T47D (cell line): ENCODE results near the gene FTCD.
"Not testable (repeated sequence)": the region's sequence is repeated elsewhere in the genome, so short reads cannot be mapped to it uniquely, and the experiment has no call there.

ENCODE experiments used
- DNase-seq, 2 experiments: peaks; one replicate each; pipeline versions ENCODE4 v3.0.0 to v3.0.0-alpha.2; 2011 to 2012; ENCODE audit warnings: low read depth in 1 of 2, low spot score in 1 of 2
- JUND ChIP-seq: IDR thresholded peaks from 2 replicates; pipeline ENCODE4 v1.6.1; 2012; ENCODE audit warnings: low read depth
- in situ Hi-C: cut with HindIII; loops from 2 replicates; pipeline ENCODE4 v1.10.0; 2016; ENCODE audit warnings: low sequenced_read_pairs, low pct_unique_long_range_greater_than_20kb

The FTCD gene

GRCh38 chr21:46114963-46115362 is 40.4 kb downstream of the FTCD start:
- no peak for TF ChIP-seq JUND
- no peak for DNase-seq
- in situ Hi-C loops = no loop called here

DNA sequence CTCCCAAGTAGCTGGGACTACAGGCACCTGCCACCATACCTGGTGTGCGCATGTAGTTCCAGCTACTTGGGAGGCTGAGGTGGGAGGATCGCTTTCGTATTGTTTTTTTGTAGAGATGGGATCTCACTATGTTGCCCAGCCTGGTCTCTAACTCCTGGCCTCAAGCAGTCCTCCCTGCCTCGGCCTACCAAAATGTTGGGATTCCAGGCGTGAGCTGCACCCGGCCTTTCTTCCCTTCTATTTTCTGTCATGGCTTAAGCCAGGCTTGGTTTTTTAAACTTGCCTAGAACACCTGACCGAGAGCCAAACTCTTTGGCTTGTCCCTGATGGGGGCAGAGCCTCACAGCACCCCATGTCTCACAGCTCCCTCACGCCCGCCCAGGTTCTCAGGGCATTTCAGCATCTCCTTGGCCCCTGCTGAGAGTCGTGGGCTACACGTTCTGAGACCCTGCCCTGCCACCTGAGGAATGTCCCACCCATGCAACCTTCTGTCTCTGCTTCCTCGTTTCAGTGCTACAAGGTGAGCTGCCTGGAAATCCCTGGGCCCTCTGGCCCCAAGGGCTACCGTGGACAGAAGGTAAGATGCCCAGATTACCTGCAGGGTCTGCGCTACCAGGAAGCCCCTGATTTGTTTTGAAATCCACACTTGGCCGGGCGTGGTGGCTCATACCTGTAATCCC is 41.7 kb downstream of the FTCD start:
- in situ Hi-C loops = no loop called here
- TF ChIP-seq JUND = no peak
- no peak for DNase-seq

- in situ Hi-C loops = no loop called here
- TF ChIP-seq JUND = no peak
- no peak for DNase-seq
Observed at GRCh38 chr21:46112725-46113215, 42.6 kb downstream of the FTCD start.

DNA sequence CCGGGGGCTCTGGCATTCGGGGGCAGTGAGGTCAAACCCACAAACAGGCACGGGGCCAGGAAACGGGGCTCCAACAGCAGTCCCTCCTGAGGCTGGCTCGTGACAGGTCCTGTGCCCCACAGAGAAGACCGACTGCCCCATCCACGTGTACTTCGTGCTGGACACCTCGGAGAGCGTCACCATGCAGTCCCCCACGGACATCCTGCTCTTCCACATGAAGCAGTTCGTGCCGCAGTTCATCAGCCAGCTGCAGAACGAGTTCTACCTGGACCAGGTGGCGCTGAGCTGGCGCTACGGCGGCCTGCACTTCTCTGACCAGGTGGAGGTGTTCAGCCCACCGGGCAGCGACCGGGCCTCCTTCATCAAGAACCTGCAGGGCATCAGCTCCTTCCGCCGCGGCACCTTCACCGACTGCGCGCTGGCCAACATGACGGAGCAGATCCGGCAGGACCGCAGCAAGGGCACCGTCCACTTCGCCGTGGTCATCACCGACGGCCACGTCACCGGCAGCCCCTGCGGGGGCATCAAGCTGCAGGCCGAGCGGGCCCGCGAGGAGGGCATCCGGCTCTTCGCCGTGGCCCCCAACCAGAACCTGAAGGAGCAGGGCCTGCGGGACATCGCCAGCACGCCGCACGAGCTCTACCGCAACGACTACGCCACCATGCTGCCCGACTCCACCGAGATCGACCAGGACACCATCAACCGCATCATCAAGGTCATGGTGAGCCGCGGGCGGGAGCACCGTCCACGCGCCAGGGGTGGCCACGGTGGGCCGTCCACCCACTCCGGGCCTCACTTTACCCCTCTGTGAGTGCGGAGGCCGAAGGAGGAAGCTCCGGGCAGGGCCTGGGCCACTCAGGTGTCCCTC is 43.3 kb downstream of the FTCD start:
- DNase-seq = peak in 1 of 2 experiments; percentile 18
- TF ChIP-seq JUND = no peak
- in situ Hi-C loops = no loop called here

DNA sequence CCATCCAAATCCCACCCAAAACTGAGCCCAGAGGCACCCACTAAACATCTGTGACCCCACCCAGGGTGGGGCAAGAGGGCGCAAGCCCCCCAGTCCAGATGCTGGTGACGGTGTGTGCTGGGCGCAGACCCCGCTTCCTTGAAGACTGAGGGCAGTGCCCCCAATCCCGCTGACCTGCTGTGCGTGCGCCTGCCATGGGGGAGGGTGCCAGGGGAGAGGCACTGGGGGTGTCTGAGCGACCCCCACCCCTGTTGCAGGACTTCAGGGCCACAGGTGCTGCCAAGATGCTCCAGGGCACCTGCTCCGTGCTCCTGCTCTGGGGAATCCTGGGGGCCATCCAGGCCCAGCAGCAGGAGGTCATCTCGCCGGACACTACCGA is 44.2 kb downstream of the FTCD start:
- no peak for DNase-seq
- TF ChIP-seq JUND = no peak
- in situ Hi-C loops = no loop called here

DNA sequence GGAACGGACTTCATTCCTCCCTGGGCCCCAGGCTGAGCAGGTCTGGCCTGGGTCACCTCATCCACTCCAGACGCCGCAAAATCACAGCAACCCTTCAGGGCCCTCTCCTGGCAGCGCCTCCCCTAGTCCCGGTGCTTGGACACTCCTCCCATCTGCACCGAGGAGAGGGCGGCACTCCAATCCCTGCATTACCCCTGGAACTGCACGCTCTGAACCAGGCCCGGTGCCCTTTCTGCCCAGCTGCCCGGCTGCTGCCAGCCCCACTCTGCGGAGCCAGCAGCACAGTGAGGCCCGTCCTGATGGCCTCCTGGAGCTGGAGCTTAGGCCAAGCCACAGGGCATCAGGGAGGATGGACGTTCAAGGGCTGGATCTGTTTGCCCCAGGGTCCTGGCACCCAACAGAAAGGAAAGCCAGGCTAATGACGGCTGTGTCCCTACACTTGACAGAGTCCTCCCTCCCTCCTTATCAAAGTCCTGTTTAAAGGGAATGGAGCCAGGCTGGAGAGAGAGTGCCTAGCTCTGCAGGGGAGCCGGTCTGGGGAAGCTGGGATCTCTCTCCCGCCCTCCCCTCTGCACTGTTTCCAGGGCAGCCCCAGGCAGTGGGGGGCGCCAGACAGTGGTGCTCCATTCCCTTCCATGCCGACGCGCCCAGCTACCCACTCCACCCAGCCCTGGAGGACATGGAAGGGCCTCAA is 44.7 kb downstream of the FTCD start:
- DNase-seq = peak in 1 of 2 experiments; percentile 24
- TF ChIP-seq JUND = no peak
- in situ Hi-C loops = no loop called here

DNA sequence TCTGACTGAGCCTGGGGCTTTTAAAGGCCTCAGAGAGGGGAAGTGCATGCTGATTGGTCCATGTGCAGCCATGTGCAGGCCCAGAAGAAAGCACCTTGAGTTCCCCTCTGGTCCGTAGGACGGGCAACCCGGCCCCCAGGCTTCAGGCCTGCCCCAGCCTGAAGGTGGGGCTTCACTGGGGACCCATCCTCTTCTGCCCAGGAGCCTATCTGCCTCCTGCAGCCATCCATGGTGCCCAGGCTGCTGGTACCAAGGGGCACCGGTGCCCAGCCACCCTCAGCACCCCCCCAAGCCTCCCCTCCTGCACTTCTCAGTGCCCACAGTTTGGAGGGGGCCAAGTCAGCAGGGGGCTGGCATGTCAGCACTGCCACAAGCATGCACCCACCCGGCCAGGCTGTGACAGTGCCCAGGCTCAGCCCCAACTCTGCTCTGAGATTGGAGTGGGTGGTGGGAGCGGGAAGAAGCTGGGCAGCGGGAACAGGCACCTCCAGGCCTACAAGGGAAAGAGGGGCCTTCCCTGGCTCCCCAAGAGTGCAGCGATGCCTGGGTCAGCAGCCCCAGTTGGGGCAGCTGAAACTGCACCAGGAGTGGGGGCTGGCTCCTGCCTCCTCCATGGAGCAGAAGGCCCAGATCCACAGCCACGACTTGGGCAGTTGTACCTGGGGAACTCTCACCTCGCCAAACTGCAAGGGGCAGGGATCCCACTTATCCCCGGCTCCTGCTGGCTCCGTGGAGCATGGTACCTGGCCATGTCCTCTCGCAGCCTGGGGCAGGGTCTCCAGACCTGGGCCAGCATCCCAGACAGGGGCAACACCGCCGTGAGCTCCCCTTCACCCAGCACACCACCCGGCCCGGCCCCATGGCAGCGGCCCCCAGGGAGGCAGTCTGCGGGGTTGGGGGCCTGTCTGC is 45.8 kb downstream of the FTCD start:
- no peak for TF ChIP-seq JUND
- no peak for DNase-seq
- in situ Hi-C loops = no loop called here

DNA sequence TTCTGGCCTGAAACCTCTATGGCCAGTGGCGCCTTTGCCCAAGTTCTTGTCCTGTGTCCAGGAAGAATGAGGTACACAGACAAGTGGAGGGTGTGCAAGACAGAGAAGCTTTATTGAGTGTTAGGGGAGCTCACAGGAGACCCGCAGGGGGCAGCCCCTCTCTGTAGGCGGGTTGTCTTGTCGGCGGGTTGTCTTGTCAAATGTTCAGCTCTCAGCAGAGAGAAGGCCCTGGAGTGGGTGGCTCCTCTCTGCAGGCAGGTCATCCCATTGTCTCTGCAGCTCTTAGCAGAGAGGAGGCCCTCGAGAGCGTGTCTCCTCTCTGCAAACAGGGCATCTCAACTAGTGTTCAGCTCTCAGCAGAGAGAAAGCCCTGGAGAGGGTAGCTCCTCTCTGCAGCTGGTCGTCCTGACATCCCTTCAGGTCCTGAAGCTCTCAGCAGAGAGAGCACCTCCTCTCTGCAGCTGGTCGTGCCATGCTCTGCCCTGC is 46.5 kb downstream of the FTCD start:
- in situ Hi-C loops = no loop called here
- DNase-seq = no peak
- no peak for TF ChIP-seq JUND

DNA sequence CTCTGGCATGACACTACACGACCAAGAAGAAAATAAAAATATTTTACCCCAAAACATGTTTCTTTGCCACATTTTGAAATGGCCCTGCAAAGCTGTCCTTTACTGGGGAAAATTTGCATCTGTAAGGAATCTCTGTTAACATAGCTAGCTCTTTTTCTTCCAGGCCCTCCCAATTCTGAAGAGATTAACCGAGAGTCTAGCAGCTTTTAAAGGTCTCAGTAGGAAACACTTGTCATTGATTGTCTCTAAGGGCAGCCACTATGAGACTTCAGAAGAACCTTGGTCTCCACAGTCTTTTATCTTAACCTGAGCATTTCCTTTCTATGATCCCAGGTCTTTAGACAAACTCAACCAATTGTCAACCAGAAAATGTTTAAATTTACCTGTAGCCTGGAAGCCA is 48.0 kb downstream of the FTCD start:
- DNase-seq, in situ Hi-C loops: not testable (repeated sequence)

DNA sequence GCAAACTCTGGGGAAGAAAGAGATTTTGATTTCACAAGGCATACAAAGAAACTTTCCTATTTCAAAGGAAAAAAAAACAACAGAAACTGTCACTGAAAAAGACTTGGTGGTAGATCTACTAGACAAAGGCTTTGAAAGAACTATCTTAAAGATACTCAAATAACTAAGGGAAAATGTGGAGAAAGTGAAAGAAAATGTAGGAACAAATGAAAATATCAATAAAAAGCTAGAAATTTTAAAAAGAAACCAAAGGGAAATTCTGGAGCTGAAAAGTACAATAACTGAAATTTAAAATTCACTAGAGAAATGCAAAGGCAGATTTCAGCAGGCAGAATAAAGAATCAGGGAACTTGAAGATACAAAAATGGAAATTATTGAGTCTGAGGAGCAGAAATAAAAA is 51.3 kb downstream of the FTCD start:
- in situ Hi-C loops = no loop called here
- no peak for DNase-seq
- no peak for TF ChIP-seq JUND

DNA sequence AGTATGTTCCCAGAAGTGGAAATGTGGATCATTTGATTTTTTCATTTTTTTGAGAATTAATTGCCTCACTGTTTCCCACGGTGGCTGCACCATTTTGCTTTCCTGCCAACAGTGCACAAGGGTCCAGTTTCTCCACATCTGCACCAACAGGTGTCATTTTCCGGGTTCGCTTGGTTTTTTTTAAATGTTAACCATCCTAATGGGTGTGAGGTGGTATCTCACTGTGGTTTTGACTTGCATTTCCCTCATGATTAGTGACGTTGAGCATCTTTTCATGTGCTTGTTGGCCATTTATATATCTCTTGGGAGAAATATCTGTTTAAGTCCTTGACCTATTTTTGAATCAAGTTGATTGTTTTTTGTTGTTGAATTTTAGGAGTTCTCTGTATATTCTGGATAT is 54.5 kb downstream of the FTCD start:
- TF ChIP-seq JUND = no peak
- no peak for DNase-seq
- in situ Hi-C loops = no loop called here

DNA sequence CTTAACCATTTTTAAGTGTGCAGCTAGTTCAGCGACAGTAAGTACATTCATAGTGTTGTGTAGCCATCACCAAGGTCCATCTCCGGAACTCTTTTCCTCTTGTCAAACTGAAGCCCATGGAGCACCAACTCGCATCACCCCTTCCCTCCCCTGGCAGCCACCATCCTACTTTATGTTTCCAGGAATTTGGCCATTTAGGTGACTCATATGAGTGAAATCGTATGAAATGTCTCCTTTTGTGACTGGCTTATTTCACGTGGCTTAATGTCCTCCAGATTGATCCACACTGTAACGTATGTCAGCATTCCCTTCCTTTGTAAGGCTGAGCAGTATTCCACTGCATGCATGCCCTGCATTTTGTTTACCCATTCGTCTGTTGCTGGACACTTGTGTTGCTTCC is 55.0 kb downstream of the FTCD start:
- TF ChIP-seq JUND = no peak
- in situ Hi-C loops = no loop called here
- no peak for DNase-seq
